ES-I3 (cell line): ENCODE results near the gene NOP14.
"Not testable (repeated sequence)": the region's sequence is repeated elsewhere in the genome, so short reads cannot be mapped to it uniquely, and the experiment has no call there.

ENCODE experiments used
- H3K36me3 ChIP-seq: 2 replicates; pipeline ENCODE4 v1.6.1; 2013; ENCODE audit warnings: mild to moderate bottlenecking, low read length, control low read depth, moderate library complexity; ENCODE audit not compliant: insufficient read depth
- H3K4me1 ChIP-seq: 2 replicates; pipeline ENCODE4 v1.6.1; 2013; ENCODE audit warnings: mild to moderate bottlenecking, control low read depth, low read length; ENCODE audit not compliant: insufficient read depth
- H3K9ac ChIP-seq: 2 replicates; pipeline ENCODE4 v1.6.1; 2013; ENCODE audit warnings: low read depth, mild to moderate bottlenecking, low read length, moderate library complexity
- H3K9me3 ChIP-seq: 2 replicates; pipeline ENCODE4 v1.6.1; 2013; ENCODE audit warnings: mild to moderate bottlenecking, low read length, moderate library complexity; ENCODE audit not compliant: control insufficient read depth, insufficient read depth

Gene NOP14

GRCh38 chr4:2963175-2963965 is at the start of gene NOP14, which contains the start of gene GRK4:
NOP14 (minus strand) TSS chr4:2963406; CDS start chr4:2963319, 87 bp downstream.
GRK4 (plus strand) TSS chr4:2963571; CDS start chr4:2964071, 500 bp downstream.
- Histone ChIP-seq H3K36me3 (no peaks in the 10 kb centered on the region), H3K9ac (peak within 1 kb of the TSS; percentile 78), H3K9me3 (no peaks in the 10 kb centered on the region), H3K4me1 (no peaks in the 10 kb centered on the region)

DNA sequence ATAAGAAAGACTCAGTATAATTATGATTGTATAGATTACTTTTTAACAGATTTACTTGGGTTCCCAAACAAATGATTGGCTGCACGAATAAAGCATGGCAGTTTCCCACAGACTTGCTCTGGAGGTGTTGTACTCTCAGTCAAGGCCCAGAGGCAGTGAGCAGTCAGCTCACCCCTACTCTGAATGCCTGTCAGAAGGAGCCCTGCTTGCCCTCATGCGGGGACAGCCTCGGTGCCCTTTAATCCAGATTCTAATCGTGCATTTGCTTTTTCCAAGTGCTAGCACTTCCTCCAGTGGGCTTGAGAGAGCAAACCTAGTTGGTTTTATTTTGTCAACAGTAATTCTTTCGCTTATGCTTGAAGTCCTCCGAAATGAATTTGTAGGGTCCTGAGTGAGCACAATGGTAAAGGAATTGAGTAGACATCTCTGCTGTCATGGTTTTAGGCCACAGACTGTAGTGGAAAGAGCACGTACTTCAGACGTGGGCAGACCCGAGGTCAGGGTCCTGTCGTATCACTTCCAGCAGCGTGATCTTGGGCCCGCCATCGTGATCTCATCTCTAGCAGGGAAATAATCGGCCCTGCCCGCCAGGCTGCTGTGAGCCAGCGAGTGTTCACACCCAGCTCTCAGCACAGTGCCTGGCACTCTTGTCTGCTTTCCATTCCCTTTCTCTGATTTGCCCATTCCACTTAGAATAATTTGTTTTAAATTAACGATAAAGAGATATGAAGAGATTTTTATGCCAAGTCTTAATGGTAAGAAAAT is 48.4 kb upstream of the NOP14 start:
- Histone ChIP-seq H3K4me1 (no peaks in the 10 kb centered on the region), H3K36me3 (no peaks in the 10 kb centered on the region), H3K9me3 (no peaks in the 10 kb centered on the region), H3K9ac (no peak overlapping the region)

GRCh38 chr4:3010998-3011397 is 47.8 kb upstream of the NOP14 start:
- H3K4me1 ChIP-seq = no peaks in the 10 kb centered on the region
- H3K9ac ChIP-seq = no peak overlapping the region
- no peaks in the 10 kb centered on the region for H3K36me3 ChIP-seq
- no peaks in the 10 kb centered on the region for H3K9me3 ChIP-seq

DNA sequence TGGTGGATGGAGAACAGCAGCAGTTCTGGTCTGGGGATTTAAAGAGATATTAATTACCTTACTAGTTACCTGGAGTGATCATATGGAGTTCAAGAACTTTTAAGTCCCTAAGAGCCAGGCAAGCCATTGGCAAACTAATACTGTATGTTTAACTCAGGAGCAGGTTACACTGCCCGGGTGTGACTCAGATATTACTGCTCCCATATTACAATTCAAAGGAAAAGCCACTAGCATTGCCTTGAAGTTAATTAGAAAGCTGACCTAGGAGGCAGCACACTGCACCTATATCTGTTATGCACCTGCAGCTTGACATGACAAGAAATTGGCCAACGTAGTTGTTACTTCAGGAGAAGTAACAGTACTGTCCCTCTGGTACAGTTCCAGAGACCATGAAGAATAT is 47.4 kb upstream of the NOP14 start:
- no peaks in the 10 kb centered on the region for H3K4me1 ChIP-seq
- H3K9me3 ChIP-seq = no peaks in the 10 kb centered on the region
- H3K36me3 ChIP-seq = no peaks in the 10 kb centered on the region
- H3K9ac ChIP-seq = no peak overlapping the region

GRCh38 chr4:3009422-3009821 is 46.2 kb upstream of the NOP14 start:
- Histone ChIP-seq H3K36me3 (no peaks in the 10 kb centered on the region), H3K9me3 (no peaks in the 10 kb centered on the region), H3K9ac (no peak overlapping the region), H3K4me1 (no peaks in the 10 kb centered on the region)

GRCh38 chr4:3007724-3008123 is 44.5 kb upstream of the NOP14 start:
- Histone ChIP-seq H3K4me1 (no peaks in the 10 kb centered on the region), H3K36me3 (no peaks in the 10 kb centered on the region), H3K9me3 (no peaks in the 10 kb centered on the region), H3K9ac (no peak overlapping the region)

DNA sequence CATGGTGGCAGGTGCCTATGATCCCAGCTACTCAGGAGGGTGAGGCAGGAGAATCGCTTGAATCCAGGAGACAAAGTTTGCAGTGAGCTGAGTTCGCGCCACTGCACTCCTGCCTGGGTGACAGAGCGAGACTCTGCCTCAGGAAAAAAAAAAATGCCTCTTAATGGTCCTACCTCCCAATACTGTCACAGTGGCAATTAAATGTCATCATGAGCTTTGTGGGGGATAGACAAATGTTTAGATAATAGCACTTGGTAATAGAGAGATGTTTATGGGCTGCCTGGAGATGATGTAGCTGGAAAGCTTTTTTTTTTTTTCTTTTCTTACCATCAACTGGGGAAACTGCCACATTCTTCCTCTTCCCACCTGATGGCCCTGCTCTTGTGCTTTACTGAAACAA is 33.2 kb upstream of the NOP14 start:
- Histone ChIP-seq H3K9ac (no peak overlapping the region), H3K9me3 (no peaks in the 10 kb centered on the region), H3K36me3 (no peaks in the 10 kb centered on the region), H3K4me1 (no peaks in the 10 kb centered on the region)

DNA sequence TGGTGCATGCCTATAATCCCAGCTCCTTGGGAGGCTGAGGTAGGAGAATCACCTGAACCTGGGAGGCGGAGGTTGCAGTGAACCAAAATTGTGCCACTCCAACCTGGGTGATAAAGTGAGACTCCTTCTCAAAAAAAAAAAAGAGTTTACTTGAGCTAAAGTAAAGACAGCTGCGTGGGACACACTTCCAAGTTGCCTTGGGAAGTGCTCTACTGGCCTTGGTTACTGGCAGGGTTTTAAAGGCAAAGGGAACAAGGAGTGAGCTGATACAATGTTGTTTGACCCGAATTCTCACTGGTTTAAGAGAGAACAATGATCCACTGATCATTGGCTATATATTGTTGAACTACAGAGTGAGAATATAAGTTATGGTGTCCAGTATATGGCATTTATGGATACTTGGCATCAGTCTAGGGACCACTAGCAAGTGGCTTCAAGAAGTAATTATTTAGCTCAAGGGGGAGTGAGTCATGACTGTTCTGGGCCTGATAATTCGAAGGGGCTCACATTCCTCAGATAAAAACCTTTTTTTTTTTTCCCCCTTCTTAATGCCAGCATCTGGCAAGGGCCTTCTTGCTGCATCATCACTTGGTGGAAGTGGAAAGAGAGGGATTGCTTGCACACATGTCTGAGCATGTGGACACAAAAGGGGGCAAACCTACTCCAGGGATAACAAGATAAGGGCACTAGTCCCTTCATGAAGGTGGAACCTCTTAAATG is 32.5 kb upstream of the NOP14 start:
- Histone ChIP-seq H3K9me3 (no peaks in the 10 kb centered on the region), H3K36me3 (no peaks in the 10 kb centered on the region), H3K4me1 (no peaks in the 10 kb centered on the region), H3K9ac (no peak overlapping the region)

GRCh38 chr4:2994917-2995316 is 31.7 kb upstream of the NOP14 start:
- Histone ChIP-seq H3K9me3 (no peaks in the 10 kb centered on the region), H3K4me1 (no peaks in the 10 kb centered on the region), H3K9ac (no peak overlapping the region), H3K36me3 (no peaks in the 10 kb centered on the region)

GRCh38 chr4:2991243-2991642 is 28.0 kb upstream of the NOP14 start:
- no peak overlapping the region for H3K9ac ChIP-seq
- no peaks in the 10 kb centered on the region for H3K9me3 ChIP-seq
- no peaks in the 10 kb centered on the region for H3K36me3 ChIP-seq
- no peaks in the 10 kb centered on the region for H3K4me1 ChIP-seq

- H3K9me3 ChIP-seq, H3K36me3 ChIP-seq, H3K4me1 ChIP-seq, H3K9ac ChIP-seq: not testable (repeated sequence)
Measured at GRCh38 chr4:2983715-2984114, 20.5 kb upstream of the NOP14 start.

DNA sequence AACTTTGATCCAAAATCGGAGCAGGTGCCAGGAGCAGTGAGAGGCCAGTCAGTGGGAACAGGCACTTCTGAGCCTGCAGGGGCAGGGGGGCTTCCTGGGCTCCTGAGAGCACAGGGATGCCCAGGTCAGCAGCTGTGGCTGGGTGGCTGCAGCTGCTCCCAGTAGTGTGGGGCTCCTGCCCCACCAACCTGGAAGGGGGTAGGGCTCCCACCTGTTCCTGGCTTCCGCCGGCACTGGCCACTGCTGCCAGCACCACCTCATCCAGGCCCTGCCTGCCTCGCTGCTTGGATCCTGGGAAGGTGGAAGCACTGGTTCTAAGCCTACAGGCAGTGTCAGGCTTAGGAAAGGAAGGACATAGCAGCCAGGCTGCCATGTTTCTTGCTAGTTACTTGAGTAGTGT is 18.8 kb upstream of the NOP14 start:
- Histone ChIP-seq H3K9me3 (peaks cover 4% of the 10 kb centered on the region; the same call in 1 of the 2 replicates), H3K36me3 (no peaks in the 10 kb centered on the region), H3K4me1 (peaks cover 5% of the 10 kb centered on the region; the same call in 1 of the 2 replicates), H3K9ac (no peak overlapping the region)

- peaks cover 4% of the 10 kb centered on the region; the same call in 1 of the 2 replicates for H3K9me3 ChIP-seq
- no peaks in the 10 kb centered on the region for H3K36me3 ChIP-seq
- H3K9ac ChIP-seq = no peak overlapping the region
- peaks cover 8% of the 10 kb centered on the region; the same call in 1 of the 2 replicates for H3K4me1 ChIP-seq
Measured at GRCh38 chr4:2981256-2981819, 18.1 kb upstream of the NOP14 start.
